DND-41 (cell line): ENCODE data around the gene RPAIN.

Source experiments
- EZH2 ChIP-seq: IDR thresholded peaks from 3 replicates; pipeline ENCODE4 v1.6.1; 2012; ENCODE audit warnings: borderline replicate concordance, low read depth, mild to moderate bottlenecking, moderate library complexity, low read length, inconsistent platforms; ENCODE audit not compliant: severe bottlenecking
- TF ChIP-seq, protein P1 (sequence below): IDR thresholded peaks from 2 replicates; pipeline ENCODE4 v1.5.1; 2012; ENCODE audit warnings: borderline replicate concordance, low read length, moderate library complexity, mild to moderate bottlenecking; ENCODE audit not compliant: poor library complexity, severe bottlenecking; ENCODE audit errors: extremely low read depth

DNA sequence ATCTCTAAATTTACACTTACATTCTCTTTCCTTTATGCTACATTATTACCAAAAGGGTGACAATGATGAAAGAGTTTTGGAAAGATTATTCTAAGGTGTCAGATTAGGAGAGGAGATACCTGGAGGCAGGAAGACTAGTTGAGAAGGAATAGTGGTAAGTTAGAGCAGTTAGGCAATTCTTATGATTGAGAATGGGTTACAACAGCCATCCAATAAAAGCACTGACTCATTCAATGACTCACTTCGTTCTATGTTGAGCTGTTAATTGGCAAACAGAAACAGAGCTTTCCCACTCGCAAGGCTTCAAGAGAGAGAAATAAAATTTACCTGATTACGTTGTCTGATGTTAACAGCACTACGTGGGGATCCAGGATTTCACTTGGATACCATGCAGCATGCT lies 6.3 kb upstream of the RPAIN start:
- TF ChIP-seq, protein P1, sequence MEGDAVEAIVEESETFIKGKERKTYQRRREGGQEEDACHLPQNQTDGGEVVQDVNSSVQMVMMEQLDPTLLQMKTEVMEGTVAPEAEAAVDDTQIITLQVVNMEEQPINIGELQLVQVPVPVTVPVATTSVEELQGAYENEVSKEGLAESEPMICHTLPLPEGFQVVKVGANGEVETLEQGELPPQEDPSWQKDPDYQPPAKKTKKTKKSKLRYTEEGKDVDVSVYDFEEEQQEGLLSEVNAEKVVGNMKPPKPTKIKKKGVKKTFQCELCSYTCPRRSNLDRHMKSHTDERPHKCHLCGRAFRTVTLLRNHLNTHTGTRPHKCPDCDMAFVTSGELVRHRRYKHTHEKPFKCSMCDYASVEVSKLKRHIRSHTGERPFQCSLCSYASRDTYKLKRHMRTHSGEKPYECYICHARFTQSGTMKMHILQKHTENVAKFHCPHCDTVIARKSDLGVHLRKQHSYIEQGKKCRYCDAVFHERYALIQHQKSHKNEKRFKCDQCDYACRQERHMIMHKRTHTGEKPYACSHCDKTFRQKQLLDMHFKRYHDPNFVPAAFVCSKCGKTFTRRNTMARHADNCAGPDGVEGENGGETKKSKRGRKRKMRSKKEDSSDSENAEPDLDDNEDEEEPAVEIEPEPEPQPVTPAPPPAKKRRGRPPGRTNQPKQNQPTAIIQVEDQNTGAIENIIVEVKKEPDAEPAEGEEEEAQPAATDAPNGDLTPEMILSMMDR = no peak
- TF ChIP-seq EZH2 = no peak
